ENCODE results near the gene NEMF. TPM values are rescaled to one million over a fixed set of nuclear protein-coding genes. Genes with fewer than 3 reads are reported as not detected.

NEMF gene
- total RNA-seq, 1 experiment from 2014 or later, result 57.7 TPM

DNA sequence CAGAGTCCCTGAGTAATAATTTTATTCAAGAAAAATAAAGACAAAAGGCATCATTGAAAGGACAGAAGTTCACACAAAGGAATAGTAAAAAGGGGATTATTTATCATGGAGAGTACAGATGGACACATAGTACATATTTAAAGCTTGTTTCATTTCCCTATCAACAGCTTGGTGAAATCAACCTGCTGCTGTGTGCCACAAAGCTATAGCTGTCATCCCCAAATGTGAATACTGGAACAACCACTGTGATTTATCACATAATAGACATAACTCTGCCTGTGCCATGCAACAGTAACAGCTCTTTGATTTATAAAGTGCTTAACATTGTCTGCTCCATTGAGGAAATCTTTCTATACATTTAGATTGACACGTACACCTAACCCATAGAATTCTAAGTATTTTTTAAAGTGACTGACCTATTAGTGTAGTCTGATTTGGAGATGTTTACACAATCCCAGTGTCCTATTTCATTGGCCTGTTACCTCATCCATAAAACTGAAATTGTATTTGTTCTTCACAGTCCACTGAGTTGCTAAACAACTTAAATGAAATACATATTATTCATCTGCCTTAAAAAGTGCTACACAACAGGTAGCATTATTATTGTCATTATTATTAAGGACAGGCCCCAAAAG lies 3.3 kb downstream of the NEMF start:
- intact Hi-C loops (cut with micrococcal nuclease), result no loop called here
- DNase-seq (ENCODE audit: low read depth, low spot score), result no peak
- no TSS peak for BruUV-seq (replicated peaks)
- H3K79me2 ChIP-seq (ENCODE audit: insufficient read depth, low read length), result peaks cover 58% of the 10 kb centered on the region
- peaks cover 26 to 28% of the 10 kb centered on the region in 2 experiments; a peak in 3 of 4 replicates for H3K36me3 ChIP-seq (ENCODE audit: control insufficient read depth in 1 of 2, insufficient read depth in 2 of 2, low read length in 2 of 2)
- TF ChIP-seq ELF1 (IDR thresholded peaks at IDR 0.05; ENCODE audit: borderline replicate concordance, low read depth), result no peak
- TF ChIP-seq, protein P1, sequence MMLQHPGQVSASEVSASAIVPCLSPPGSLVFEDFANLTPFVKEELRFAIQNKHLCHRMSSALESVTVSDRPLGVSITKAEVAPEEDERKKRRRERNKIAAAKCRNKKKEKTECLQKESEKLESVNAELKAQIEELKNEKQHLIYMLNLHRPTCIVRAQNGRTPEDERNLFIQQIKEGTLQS (IDR thresholded peaks at IDR 0.05), result no peak
- TF ChIP-seq POLR2AphosphoS5 (IDR thresholded peaks at IDR 0.05; ENCODE audit: low read depth, low read length), result no peak
- no peak for TF ChIP-seq YY1 (IDR thresholded peaks at IDR 0.05; ENCODE audit: extremely low read depth, insufficient replicate concordance, low read depth, low read length)
- TF ChIP-seq TCF7L2 (IDR thresholded peaks at IDR 0.05; ENCODE audit: borderline replicate concordance, extremely low read depth, insufficient read depth, insufficient read length), result no peak
- TF ChIP-seq ZFX (IDR thresholded peaks at IDR 0.05), result no peak
- no peak for TF ChIP-seq EZH2phosphoT487 (IDR thresholded peaks at IDR 0.05; ENCODE audit: borderline replicate concordance)
- TF ChIP-seq, protein P2, sequence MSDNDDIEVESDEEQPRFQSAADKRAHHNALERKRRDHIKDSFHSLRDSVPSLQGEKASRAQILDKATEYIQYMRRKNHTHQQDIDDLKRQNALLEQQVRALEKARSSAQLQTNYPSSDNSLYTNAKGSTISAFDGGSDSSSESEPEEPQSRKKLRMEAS (IDR thresholded peaks at IDR 0.05), result no peak
- TF ChIP-seq, protein P3, sequence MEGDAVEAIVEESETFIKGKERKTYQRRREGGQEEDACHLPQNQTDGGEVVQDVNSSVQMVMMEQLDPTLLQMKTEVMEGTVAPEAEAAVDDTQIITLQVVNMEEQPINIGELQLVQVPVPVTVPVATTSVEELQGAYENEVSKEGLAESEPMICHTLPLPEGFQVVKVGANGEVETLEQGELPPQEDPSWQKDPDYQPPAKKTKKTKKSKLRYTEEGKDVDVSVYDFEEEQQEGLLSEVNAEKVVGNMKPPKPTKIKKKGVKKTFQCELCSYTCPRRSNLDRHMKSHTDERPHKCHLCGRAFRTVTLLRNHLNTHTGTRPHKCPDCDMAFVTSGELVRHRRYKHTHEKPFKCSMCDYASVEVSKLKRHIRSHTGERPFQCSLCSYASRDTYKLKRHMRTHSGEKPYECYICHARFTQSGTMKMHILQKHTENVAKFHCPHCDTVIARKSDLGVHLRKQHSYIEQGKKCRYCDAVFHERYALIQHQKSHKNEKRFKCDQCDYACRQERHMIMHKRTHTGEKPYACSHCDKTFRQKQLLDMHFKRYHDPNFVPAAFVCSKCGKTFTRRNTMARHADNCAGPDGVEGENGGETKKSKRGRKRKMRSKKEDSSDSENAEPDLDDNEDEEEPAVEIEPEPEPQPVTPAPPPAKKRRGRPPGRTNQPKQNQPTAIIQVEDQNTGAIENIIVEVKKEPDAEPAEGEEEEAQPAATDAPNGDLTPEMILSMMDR (IDR thresholded peaks at IDR 0.05 in 2 of 3, conservative IDR thresholded peaks at IDR 0.05 in 1 of 3; ENCODE audit: borderline replicate concordance in 1 of 3, insufficient read depth in 1 of 3, low read depth in 2 of 3, low read length in 2 of 3), result no peak
- TF ChIP-seq, protein P4, sequence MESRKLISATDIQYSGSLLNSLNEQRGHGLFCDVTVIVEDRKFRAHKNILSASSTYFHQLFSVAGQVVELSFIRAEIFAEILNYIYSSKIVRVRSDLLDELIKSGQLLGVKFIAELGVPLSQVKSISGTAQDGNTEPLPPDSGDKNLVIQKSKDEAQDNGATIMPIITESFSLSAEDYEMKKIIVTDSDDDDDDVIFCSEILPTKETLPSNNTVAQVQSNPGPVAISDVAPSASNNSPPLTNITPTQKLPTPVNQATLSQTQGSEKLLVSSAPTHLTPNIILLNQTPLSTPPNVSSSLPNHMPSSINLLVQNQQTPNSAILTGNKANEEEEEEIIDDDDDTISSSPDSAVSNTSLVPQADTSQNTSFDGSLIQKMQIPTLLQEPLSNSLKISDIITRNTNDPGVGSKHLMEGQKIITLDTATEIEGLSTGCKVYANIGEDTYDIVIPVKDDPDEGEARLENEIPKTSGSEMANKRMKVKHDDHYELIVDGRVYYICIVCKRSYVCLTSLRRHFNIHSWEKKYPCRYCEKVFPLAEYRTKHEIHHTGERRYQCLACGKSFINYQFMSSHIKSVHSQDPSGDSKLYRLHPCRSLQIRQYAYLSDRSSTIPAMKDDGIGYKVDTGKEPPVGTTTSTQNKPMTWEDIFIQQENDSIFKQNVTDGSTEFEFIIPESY (IDR thresholded peaks at IDR 0.05; ENCODE audit: extremely low read depth, insufficient replicate concordance, low read length), result no peak
- no peak for TF ChIP-seq RAD21 (IDR thresholded peaks at IDR 0.05; ENCODE audit: low read depth)
- TF ChIP-seq, protein P5, sequence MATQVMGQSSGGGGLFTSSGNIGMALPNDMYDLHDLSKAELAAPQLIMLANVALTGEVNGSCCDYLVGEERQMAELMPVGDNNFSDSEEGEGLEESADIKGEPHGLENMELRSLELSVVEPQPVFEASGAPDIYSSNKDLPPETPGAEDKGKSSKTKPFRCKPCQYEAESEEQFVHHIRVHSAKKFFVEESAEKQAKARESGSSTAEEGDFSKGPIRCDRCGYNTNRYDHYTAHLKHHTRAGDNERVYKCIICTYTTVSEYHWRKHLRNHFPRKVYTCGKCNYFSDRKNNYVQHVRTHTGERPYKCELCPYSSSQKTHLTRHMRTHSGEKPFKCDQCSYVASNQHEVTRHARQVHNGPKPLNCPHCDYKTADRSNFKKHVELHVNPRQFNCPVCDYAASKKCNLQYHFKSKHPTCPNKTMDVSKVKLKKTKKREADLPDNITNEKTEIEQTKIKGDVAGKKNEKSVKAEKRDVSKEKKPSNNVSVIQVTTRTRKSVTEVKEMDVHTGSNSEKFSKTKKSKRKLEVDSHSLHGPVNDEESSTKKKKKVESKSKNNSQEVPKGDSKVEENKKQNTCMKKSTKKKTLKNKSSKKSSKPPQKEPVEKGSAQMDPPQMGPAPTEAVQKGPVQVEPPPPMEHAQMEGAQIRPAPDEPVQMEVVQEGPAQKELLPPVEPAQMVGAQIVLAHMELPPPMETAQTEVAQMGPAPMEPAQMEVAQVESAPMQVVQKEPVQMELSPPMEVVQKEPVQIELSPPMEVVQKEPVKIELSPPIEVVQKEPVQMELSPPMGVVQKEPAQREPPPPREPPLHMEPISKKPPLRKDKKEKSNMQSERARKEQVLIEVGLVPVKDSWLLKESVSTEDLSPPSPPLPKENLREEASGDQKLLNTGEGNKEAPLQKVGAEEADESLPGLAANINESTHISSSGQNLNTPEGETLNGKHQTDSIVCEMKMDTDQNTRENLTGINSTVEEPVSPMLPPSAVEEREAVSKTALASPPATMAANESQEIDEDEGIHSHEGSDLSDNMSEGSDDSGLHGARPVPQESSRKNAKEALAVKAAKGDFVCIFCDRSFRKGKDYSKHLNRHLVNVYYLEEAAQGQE (IDR thresholded peaks at IDR 0.05; ENCODE audit: low read depth), result no peak
- no peak for TF ChIP-seq EZH2 (IDR thresholded peaks at IDR 0.05)
- TF ChIP-seq SRF (IDR thresholded peaks at IDR 0.05; ENCODE audit: low read depth), result no peak
- no peak for TF ChIP-seq FOSL1 (IDR thresholded peaks at IDR 0.05; ENCODE audit: low read depth)
- CTCF ChIA-PET, result interaction anchor here (0.7 kb wide), 1 partner anchor 312 kb away, joined by 5 read pairs; no protein-coding TSS in a partner anchor
- H3K27me3 ChIP-seq (ENCODE audit: insufficient read depth, low read length), result no peaks in the 10 kb centered on the region
- no peak overlapping the region for H3K9ac ChIP-seq (ENCODE audit: low read length)
- RAD21 ChIA-PET (ENCODE audit: low non-redundant PET in 1 of 2, low total read pairs in 2 of 2, uncharacterized antibody in 2 of 2, unreplicated experiment in 2 of 2), result interaction anchor here in 1 of 2 experiments (0.6 kb wide), 1 partner anchor 73 kb away, joined by 3 read pairs; no protein-coding TSS in a partner anchor
- H3K4me3 ChIP-seq (replicated peaks in 1 of 2; ENCODE audit: low read depth in 1 of 2, low read length in 2 of 2), result no peak overlapping the region
- H2AFZ ChIP-seq (ENCODE audit: low read depth, low read length, poor library complexity, severe bottlenecking), result no peak overlapping the region
- no peak overlapping the region for H3K4me2 ChIP-seq (ENCODE audit: low read length)
- POLR2A ChIA-PET, result no interaction called here
- H4K20me1 ChIP-seq (ENCODE audit: insufficient read depth), result no peaks in the 10 kb centered on the region
- H3K27ac ChIP-seq (ENCODE audit: low read depth, low read length), result no peak overlapping the region
- no peak for ATAC-seq
- H3K4me1 ChIP-seq (ENCODE audit: control insufficient read depth in 1 of 2, insufficient read depth in 2 of 2, low read length in 2 of 2), result peaks cover 7 to 21% of the 10 kb centered on the region in 2 experiments
- no peaks in the 10 kb centered on the region for H3K9me2 ChIP-seq (ENCODE audit: insufficient read depth)
- H3K9me3 ChIP-seq (ENCODE audit: control insufficient read depth in 1 of 2, insufficient read depth in 1 of 2, low read depth in 1 of 2, low read length in 2 of 2), result no peaks in the 10 kb centered on the region
